ENCODE data around the gene USP30.

DNA sequence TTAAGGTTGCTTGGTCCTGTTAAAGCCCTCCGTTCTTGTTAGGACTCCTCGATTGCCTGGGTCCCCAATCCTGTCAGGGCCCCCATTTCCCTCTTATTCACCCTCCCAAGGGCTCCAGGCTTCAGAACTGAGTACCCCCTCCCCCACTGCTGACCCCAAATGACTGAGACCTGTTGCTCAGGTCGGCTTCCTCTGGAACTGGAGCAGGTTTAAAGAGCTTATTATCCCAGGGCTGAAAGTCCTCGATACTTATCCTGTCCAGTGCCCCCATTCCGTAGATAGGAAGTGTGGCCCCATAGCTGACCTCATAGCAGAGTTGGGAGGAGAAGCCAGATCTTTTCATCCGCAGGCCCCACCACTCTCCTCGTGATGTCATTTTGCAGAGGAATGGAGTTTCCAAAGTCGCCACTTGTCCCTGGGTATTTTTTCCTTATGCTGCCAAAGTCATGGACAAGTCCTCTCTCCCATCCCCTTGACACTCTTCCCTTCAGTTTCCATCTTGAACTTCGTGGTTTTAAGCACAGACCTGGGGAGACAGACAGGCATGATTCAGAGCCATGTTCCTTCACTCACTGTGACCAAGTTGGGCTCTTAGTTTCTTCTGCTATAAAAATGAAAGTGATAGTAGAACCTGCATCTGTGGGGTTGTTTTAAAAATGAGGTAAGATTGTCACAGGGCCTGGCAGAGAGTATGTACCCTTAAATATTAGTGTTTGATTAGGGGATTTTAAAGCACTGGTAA lies 1.2 kb downstream of the USP30 start:
- TF ChIP-seq CREB1 (IDR thresholded peaks at IDR 0.05; ENCODE audit: low read depth): no peak
- TF ChIP-seq, protein P1, sequence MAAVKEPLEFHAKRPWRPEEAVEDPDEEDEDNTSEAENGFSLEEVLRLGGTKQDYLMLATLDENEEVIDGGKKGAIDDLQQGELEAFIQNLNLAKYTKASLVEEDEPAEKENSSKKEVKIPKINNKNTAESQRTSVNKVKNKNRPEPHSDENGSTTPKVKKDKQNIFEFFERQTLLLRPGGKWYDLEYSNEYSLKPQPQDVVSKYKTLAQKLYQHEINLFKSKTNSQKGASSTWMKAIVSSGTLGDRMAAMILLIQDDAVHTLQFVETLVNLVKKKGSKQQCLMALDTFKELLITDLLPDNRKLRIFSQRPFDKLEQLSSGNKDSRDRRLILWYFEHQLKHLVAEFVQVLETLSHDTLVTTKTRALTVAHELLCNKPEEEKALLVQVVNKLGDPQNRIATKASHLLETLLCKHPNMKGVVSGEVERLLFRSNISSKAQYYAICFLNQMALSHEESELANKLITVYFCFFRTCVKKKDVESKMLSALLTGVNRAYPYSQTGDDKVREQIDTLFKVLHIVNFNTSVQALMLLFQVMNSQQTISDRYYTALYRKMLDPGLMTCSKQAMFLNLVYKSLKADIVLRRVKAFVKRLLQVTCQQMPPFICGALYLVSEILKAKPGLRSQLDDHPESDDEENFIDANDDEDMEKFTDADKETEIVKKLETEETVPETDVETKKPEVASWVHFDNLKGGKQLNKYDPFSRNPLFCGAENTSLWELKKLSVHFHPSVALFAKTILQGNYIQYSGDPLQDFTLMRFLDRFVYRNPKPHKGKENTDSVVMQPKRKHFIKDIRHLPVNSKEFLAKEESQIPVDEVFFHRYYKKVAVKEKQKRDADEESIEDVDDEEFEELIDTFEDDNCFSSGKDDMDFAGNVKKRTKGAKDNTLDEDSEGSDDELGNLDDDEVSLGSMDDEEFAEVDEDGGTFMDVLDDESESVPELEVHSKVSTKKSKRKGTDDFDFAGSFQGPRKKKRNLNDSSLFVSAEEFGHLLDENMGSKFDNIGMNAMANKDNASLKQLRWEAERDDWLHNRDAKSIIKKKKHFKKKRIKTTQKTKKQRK (IDR thresholded peaks at IDR 0.05; ENCODE audit: low read depth, low read length): no peak
- TF ChIP-seq FOXK2 (IDR thresholded peaks at IDR 0.05): no peak
- no peak for TF ChIP-seq CBFB (IDR thresholded peaks at IDR 0.05; ENCODE audit: low read depth)
- TF ChIP-seq TCF12 (IDR thresholded peaks at IDR 0.05; ENCODE audit: low read depth, low read length): no peak
- no peak for TF ChIP-seq EZH2 (IDR thresholded peaks at IDR 0.05; ENCODE audit: borderline replicate concordance, control insufficient read depth, low read depth, low read length)
- TF ChIP-seq, protein P2, sequence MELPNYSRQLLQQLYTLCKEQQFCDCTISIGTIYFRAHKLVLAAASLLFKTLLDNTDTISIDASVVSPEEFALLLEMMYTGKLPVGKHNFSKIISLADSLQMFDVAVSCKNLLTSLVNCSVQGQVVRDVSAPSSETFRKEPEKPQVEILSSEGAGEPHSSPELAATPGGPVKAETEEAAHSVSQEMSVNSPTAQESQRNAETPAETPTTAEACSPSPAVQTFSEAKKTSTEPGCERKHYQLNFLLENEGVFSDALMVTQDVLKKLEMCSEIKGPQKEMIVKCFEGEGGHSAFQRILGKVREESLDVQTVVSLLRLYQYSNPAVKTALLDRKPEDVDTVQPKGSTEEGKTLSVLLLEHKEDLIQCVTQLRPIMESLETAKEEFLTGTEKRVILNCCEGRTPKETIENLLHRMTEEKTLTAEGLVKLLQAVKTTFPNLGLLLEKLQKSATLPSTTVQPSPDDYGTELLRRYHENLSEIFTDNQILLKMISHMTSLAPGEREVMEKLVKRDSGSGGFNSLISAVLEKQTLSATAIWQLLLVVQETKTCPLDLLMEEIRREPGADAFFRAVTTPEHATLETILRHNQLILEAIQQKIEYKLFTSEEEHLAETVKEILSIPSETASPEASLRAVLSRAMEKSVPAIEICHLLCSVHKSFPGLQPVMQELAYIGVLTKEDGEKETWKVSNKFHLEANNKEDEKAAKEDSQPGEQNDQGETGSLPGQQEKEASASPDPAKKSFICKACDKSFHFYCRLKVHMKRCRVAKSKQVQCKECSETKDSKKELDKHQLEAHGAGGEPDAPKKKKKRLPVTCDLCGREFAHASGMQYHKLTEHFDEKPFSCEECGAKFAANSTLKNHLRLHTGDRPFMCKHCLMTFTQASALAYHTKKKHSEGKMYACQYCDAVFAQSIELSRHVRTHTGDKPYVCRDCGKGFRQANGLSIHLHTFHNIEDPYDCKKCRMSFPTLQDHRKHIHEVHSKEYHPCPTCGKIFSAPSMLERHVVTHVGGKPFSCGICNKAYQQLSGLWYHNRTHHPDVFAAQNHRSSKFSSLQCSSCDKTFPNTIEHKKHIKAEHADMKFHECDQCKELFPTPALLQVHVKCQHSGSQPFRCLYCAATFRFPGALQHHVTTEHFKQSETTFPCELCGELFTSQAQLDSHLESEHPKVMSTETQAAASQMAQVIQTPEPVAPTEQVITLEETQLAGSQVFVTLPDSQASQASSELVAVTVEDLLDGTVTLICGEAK (IDR thresholded peaks at IDR 0.05; ENCODE audit: borderline replicate concordance): peak; percentile 37; the same call in 1 of the 2 replicates

All from GM12878 (cell line).